Activated CD4-positive, alpha-beta T cell treated with anti-CD3 and anti-CD28 coated beads, Interleukin-2, Interleukin-4, amounts not matched to agents 100 ng/mL and 50 ng/mL, durations not matched to agents 16 hours and 8 hours (primary cell): ENCODE results near the gene SIRT7.

Experiments used
- DNase-seq: peaks from one replicate; pipeline ENCODE4 v3.0.0-alpha.2; 2020; ENCODE audit warnings: low spot score

Gene SIRT7

GRCh38 chr17:81931557-81932332 is 13.8 kb upstream of the SIRT7 start:
- DNase-seq = no peak

- no peak for DNase-seq
These were observed 13.2 kb upstream of the SIRT7 start for GRCh38 chr17:81931189-81931556.

GRCh38 chr17:81930142-81931125 is 12.5 kb upstream of the SIRT7 start:
- DNase-seq = no peak

GRCh38 chr17:81929253-81930141 is 11.5 kb upstream of the SIRT7 start:
- no peak for DNase-seq

GRCh38 chr17:81928544-81929252 is 10.7 kb upstream of the SIRT7 start:
- DNase-seq = no peak

GRCh38 chr17:81927653-81928543 is 9.9 kb upstream of the SIRT7 start, which contains the start of gene MAFG:
MAFG (minus strand) TSS chr17:81927735; CDS start chr17:81923185, 4,550 bp downstream.
- DNase-seq = peak; percentile 92

GRCh38 chr17:81927152-81927652 is 9.2 kb upstream of the SIRT7 start:
- no peak for DNase-seq

GRCh38 chr17:81926451-81927151 is 8.6 kb upstream of the SIRT7 start:
- peak; percentile 62 for DNase-seq

GRCh38 chr17:81925860-81926450 is 8.0 kb upstream of the SIRT7 start:
- no peak for DNase-seq

- peak; percentile 41 for DNase-seq
These were observed 6.9 kb upstream of the SIRT7 start for GRCh38 chr17:81924557-81925532.

GRCh38 chr17:81923302-81924260 is 5.6 kb upstream of the SIRT7 start:
- DNase-seq = no peak

GRCh38 chr17:81922566-81923301 is 4.8 kb upstream of the SIRT7 start:
- no peak for DNase-seq

GRCh38 chr17:81921996-81922565 is 4.1 kb upstream of the SIRT7 start:
- no peak for DNase-seq

GRCh38 chr17:81921537-81921862 is 3.5 kb upstream of the SIRT7 start:
- no peak for DNase-seq
